Measurements from ENCODE around the gene CD37.

Gene CD37

GRCh38 chr19:49347835-49348234 lies 12.6 kb downstream of the CD37 start:
- DNase-seq (ENCODE audit: insufficient read length, low spot score) = peak; percentile 42
- peak; percentile 53 for FAIRE-seq
- no peak for TF ChIP-seq POLR2A (IDR thresholded peaks at IDR 0.05; ENCODE audit: low read depth, low read length)

GRCh38 chr19:49348305-49349189 lies 13.3 kb downstream of the CD37 start:
- TF ChIP-seq POLR2A (IDR thresholded peaks at IDR 0.05; ENCODE audit: low read depth, low read length) = no peak
- DNase-seq (ENCODE audit: insufficient read length, low spot score) = no peak
- no peak for FAIRE-seq

GRCh38 chr19:49349567-49349966 lies 14.4 kb downstream of the CD37 start:
- DNase-seq (ENCODE audit: insufficient read length, low spot score) (no peak), FAIRE-seq (no peak)
- no peak for TF ChIP-seq POLR2A (IDR thresholded peaks at IDR 0.05; ENCODE audit: low read depth, low read length)

- DNase-seq (ENCODE audit: insufficient read length, low spot score) = no peak
- no peak for FAIRE-seq
- no peak for TF ChIP-seq POLR2A (IDR thresholded peaks at IDR 0.05; ENCODE audit: low read depth, low read length)
Measured at GRCh38 chr19:49355909-49356353, 20.7 kb downstream of the CD37 start.

GRCh38 chr19:49356382-49356781 lies 21.2 kb downstream of the CD37 start:
- TF ChIP-seq POLR2A (IDR thresholded peaks at IDR 0.05; ENCODE audit: low read depth, low read length) = no peak
- DNase-seq (ENCODE audit: insufficient read length, low spot score) (no peak), FAIRE-seq (no peak)

- TF ChIP-seq POLR2A (IDR thresholded peaks at IDR 0.05; ENCODE audit: low read depth, low read length) = no peak
- no peak for FAIRE-seq
Measured at GRCh38 chr19:49357186-49357585, 22.0 kb downstream of the CD37 start.

GRCh38 chr19:49359851-49360820 lies 24.9 kb downstream of the CD37 start:
- no peak for TF ChIP-seq POLR2A (IDR thresholded peaks at IDR 0.05; ENCODE audit: low read depth, low read length)
- no peak for FAIRE-seq
- no peak for DNase-seq (ENCODE audit: insufficient read length, low spot score)

More at GRCh38 chr19:49357186-49357585, 22.0 kb downstream of the CD37 start:
- DNase-seq (ENCODE audit: insufficient read length, low spot score) = no peak

GRCh38 chr19:49361438-49362047 lies 26.3 kb downstream of the CD37 start:
- DNase-seq (ENCODE audit: insufficient read length, low spot score) = peak; percentile 73
- no peak for TF ChIP-seq POLR2A (IDR thresholded peaks at IDR 0.05; ENCODE audit: low read depth, low read length)
- FAIRE-seq = no peak

GRCh38 chr19:49362048-49362928 lies 27.1 kb downstream of the CD37 start, which contains the start of gene TEAD2:
Gene TEAD2, minus strand, starts transcription at chr19:49362416. Its CDS starts 2,341 bp downstream, at chr19:49360075.
- FAIRE-seq = no peak
- peak; percentile 75 for DNase-seq (ENCODE audit: insufficient read length, low spot score)
- TF ChIP-seq POLR2A (IDR thresholded peaks at IDR 0.05; ENCODE audit: low read depth, low read length) = peak; percentile 21; the same call in 1 of the 2 replicates

- DNase-seq (ENCODE audit: insufficient read length, low spot score) = peak; percentile 39
- FAIRE-seq = no peak
- TF ChIP-seq POLR2A (IDR thresholded peaks at IDR 0.05; ENCODE audit: low read depth, low read length) = no peak
Measured at GRCh38 chr19:49362929-49363267, 27.7 kb downstream of the CD37 start.

- no peak for TF ChIP-seq POLR2A (IDR thresholded peaks at IDR 0.05; ENCODE audit: low read depth, low read length)
- DNase-seq (ENCODE audit: insufficient read length, low spot score) = peak; percentile 96
- peak; percentile 94 for FAIRE-seq
Measured at GRCh38 chr19:49363268-49364082, 28.3 kb downstream of the CD37 start, which contains the start of gene DKKL1. Gene DKKL1, plus strand, starts transcription at chr19:49363877. Its CDS starts 122 bp downstream, at chr19:49363999.

Measured in H54 (cell line).